H1 (cell line): ENCODE results near the gene SPTB. TPM values are rescaled to one million over a fixed set of nuclear protein-coding genes. Genes with fewer than 3 reads are reported as not detected.

Source experiments
- CTCF ChIA-PET: fragments of 300-600 bp; sonication (Branson Sonifier 250); formaldehyde crosslinking; loops from one replicate; lab custom pipeline; 2021; ENCODE audit not compliant: partially characterized antibody; lab: Charles Lee
- POLR2A ChIA-PET: fragments of 300-600 bp; sonication (Branson Sonifier 250); formaldehyde crosslinking; loops from one replicate; lab custom pipeline; 2021; ENCODE audit warnings: inconsistent platforms; ENCODE audit not compliant: partially characterized antibody; lab: Charles Lee
- DNase-seq, 2 experiments: peaks; one replicate each; pipeline versions ENCODE4 v3.0.0 to v3.0.0-alpha.2; 2010 to 2022; ENCODE audit warnings: low spot score in 2 of 2, low read depth in 1 of 2, mixed read lengths in 1 of 2
- FAIRE-seq: peaks from 2 replicates; lab custom pipeline; 2011; peaks lifted over from hg19 to GRCh38; lab: Jason Lieb, UNC
- H2AFZ ChIP-seq: 2 replicates; pipeline ENCODE4 v1.8.1; 2012; ENCODE audit warnings: low read length, inconsistent platforms
- H2AK5ac ChIP-seq: 2 replicates; pipeline ENCODE4 v1.6.1; 2013; ENCODE audit warnings: low read depth, low read length
- H2BK120ac ChIP-seq: replicated peaks from 2 replicates; pipeline ENCODE3; 2013; ENCODE audit warnings: low read depth, low read length, inconsistent platforms
- H2BK12ac ChIP-seq: 2 replicates; pipeline ENCODE4 v1.6.1; 2013; ENCODE audit warnings: low read depth, low read length
- H2BK15ac ChIP-seq: 2 replicates; pipeline ENCODE4 v1.6.1; 2013; ENCODE audit warnings: low read length
- H2BK20ac ChIP-seq: 2 replicates; pipeline ENCODE4 v1.6.1; 2013; ENCODE audit warnings: low read length
- H2BK5ac ChIP-seq: 2 replicates; pipeline ENCODE4 v1.6.1; 2013; ENCODE audit warnings: low read depth, low read length
- H3K14ac ChIP-seq: 2 replicates; pipeline ENCODE4 v1.6.1; 2013; ENCODE audit warnings: inconsistent platforms; ENCODE audit not compliant: insufficient read length
- H3K18ac ChIP-seq: 2 replicates; pipeline ENCODE4 v1.6.1; 2013; ENCODE audit warnings: low read length; ENCODE audit errors: extremely low read depth
- H3K23ac ChIP-seq: 2 replicates; pipeline ENCODE4 v1.6.1; 2013; ENCODE audit warnings: inconsistent platforms; ENCODE audit not compliant: insufficient read length
- H3K23me2 ChIP-seq: 2 replicates; pipeline ENCODE4 v1.6.1; 2013; ENCODE audit warnings: low read depth, low read length
- H3K27ac ChIP-seq: 2 replicates; pipeline ENCODE4 v1.6.1; 2011; ENCODE audit warnings: low read depth, low read length, inconsistent platforms
- H3K27me3 ChIP-seq, 4 experiments: replicated peaks in 1 of 4; 1 replicate in 1 of 4; 2 replicates in 3 of 4; pipeline versions ENCODE4 v1.6.1 to v1.8.1; 2011 to 2013; ENCODE audit warnings: low read length in 3 of 4, mild to moderate bottlenecking in 3 of 4, inconsistent platforms in 2 of 4, mixed read lengths in 2 of 4, moderate library complexity in 1 of 4; ENCODE audit not compliant: control insufficient read depth in 3 of 4, insufficient read depth in 3 of 4; ENCODE audit errors: extremely low read depth in 1 of 4
- H3K36me3 ChIP-seq, 4 experiments: 2 replicates each; pipeline versions ENCODE4 v1.6.1 to v1.8.1; 2011 to 2013; ENCODE audit warnings: mild to moderate bottlenecking in 4 of 4, low read length in 3 of 4, moderate library complexity in 2 of 4, control low read depth in 1 of 4, inconsistent platforms in 1 of 4; ENCODE audit not compliant: insufficient read depth in 4 of 4, control insufficient read depth in 2 of 4
- H3K4ac ChIP-seq: replicated peaks from 2 replicates; pipeline ENCODE3; 2013; ENCODE audit warnings: low read length, low read depth, mixed read lengths, inconsistent platforms; ENCODE audit not compliant: insufficient read length
- H3K4me1 ChIP-seq, 4 experiments: replicated peaks in 1 of 4; 1 replicate in 1 of 4; 2 replicates in 3 of 4; pipeline versions ENCODE4 v1.6.1 to v1.8.1; 2011 to 2013; ENCODE audit warnings: low read length in 3 of 4, inconsistent platforms in 2 of 4, mixed read lengths in 1 of 4; ENCODE audit not compliant: insufficient read depth in 4 of 4, control insufficient read depth in 3 of 4
- H3K4me2 ChIP-seq, 2 experiments: 2 replicates each; pipeline versions ENCODE4 v1.6.1 to v1.8.1; 2011 to 2013; ENCODE audit warnings: low read depth in 2 of 2, low read length in 2 of 2, control low read depth in 1 of 2, inconsistent platforms in 1 of 2, mild to moderate bottlenecking in 1 of 2; ENCODE audit not compliant: insufficient read depth in 1 of 2
- H3K4me3 ChIP-seq, 4 experiments: fragments of 200-600, 300-600 bp in 1 of 4; sonication (generic), shearing (Covaris generic), sonication (Bioruptor Twin) in 1 of 4; 2 replicates each; pipeline versions ENCODE4 v1.5.1 to v1.8.1; 2011 to 2016; ENCODE audit warnings: low read length in 4 of 4, low read depth in 3 of 4, control low read depth in 2 of 4, inconsistent platforms in 2 of 4, mild to moderate bottlenecking in 2 of 4, mixed read lengths in 1 of 4, moderate library complexity in 1 of 4; ENCODE audit not compliant: insufficient read depth in 2 of 4; ENCODE audit errors: extremely low read depth in 1 of 4
- H3K56ac ChIP-seq: replicated peaks from 2 replicates; pipeline ENCODE3; 2013; ENCODE audit warnings: low read depth, mild to moderate bottlenecking, mixed read lengths, low read length, inconsistent platforms; ENCODE audit not compliant: insufficient read length
- H3K79me1 ChIP-seq: 2 replicates; pipeline ENCODE4 v1.6.1; 2013; ENCODE audit warnings: low read depth, low read length, control low read depth
- H3K79me2 ChIP-seq, 2 experiments: 2 replicates each; pipeline versions ENCODE4 v1.6.1 to v1.8.1; 2012 to 2013; ENCODE audit warnings: low read length in 2 of 2, mild to moderate bottlenecking in 2 of 2, inconsistent platforms in 1 of 2; ENCODE audit not compliant: insufficient read depth in 2 of 2, control insufficient read depth in 1 of 2
- H3K9ac ChIP-seq, 4 experiments: replicated peaks in 1 of 4; 1 replicate in 1 of 4; 2 replicates in 3 of 4; pipeline versions ENCODE4 v1.6.1 to v1.8.1; 2011 to 2013; ENCODE audit warnings: low read depth in 3 of 4, low read length in 3 of 4, control low read depth in 2 of 4, mild to moderate bottlenecking in 2 of 4, moderate library complexity in 2 of 4, inconsistent platforms in 1 of 4; ENCODE audit errors: extremely low read depth in 1 of 4
- H3K9me3 ChIP-seq, 2 experiments: 2 replicates each; pipeline versions ENCODE4 v1.6.1 to v1.8.1; 2012 to 2013; ENCODE audit warnings: mild to moderate bottlenecking in 2 of 2, moderate library complexity in 2 of 2, control low read depth in 1 of 2, inconsistent platforms in 1 of 2, low read depth in 1 of 2, low read length in 1 of 2, mixed read lengths in 1 of 2; ENCODE audit not compliant: insufficient read depth in 2 of 2
- H4K20me1 ChIP-seq, 2 experiments: replicated peaks in 1 of 2; 2 replicates each; pipeline versions ENCODE3 to v1.8.1; 2011 to 2013; ENCODE audit warnings: inconsistent platforms in 2 of 2, low read length in 2 of 2, mild to moderate bottlenecking in 1 of 2; ENCODE audit not compliant: insufficient read depth in 2 of 2, control insufficient read depth in 1 of 2
- H4K5ac ChIP-seq: 2 replicates; pipeline ENCODE4 v1.6.1; 2013; ENCODE audit warnings: low read length, low read depth, mixed read lengths, inconsistent platforms; ENCODE audit not compliant: insufficient read length
- H4K8ac ChIP-seq: 2 replicates; pipeline ENCODE4 v1.8.0; 2013; ENCODE audit warnings: mild to moderate bottlenecking, moderate library complexity, low read length, inconsistent platforms; ENCODE audit not compliant: insufficient read depth; ENCODE audit errors: extremely low read depth
- H4K91ac ChIP-seq: replicated peaks from 2 replicates; pipeline ENCODE3; 2013; ENCODE audit warnings: low read length, mixed read lengths, inconsistent platforms; ENCODE audit not compliant: insufficient read length
- ATF2 ChIP-seq: IDR thresholded peaks from 2 replicates; pipeline ENCODE4 v1.6.1; 2012; ENCODE audit warnings: low read length, inconsistent platforms
- ATF3 ChIP-seq: IDR thresholded peaks from 2 replicates; pipeline ENCODE4 v1.6.1; 2011; ENCODE audit warnings: low read depth, mild to moderate bottlenecking, low read length; ENCODE audit not compliant: insufficient read depth
- CHD1 ChIP-seq: IDR thresholded peaks from 2 replicates; pipeline ENCODE4 v1.6.1; 2012; ENCODE audit warnings: low read depth, low read length, improper control_type of control experiment
- JUN ChIP-seq: IDR thresholded peaks from 2 replicates; pipeline ENCODE4 v1.6.1; 2011; ENCODE audit warnings: low read depth, mild to moderate bottlenecking, improper control_type of control experiment, low read length
- KDM1A ChIP-seq: fragments of 200-600, 300-600 bp; sonication (generic); IDR thresholded peaks from 2 replicates; pipeline ENCODE4 v1.7.1; 2016; ENCODE audit warnings: mild to moderate bottlenecking, low read length, borderline replicate concordance
- NANOG ChIP-seq: IDR thresholded peaks from 2 replicates; pipeline ENCODE4 v1.6.1; 2011; ENCODE audit warnings: low read length, low read depth, mild to moderate bottlenecking, inconsistent platforms; ENCODE audit not compliant: insufficient read depth, poor library complexity, severe bottlenecking
- NRF1 ChIP-seq: IDR thresholded peaks from 2 replicates; pipeline ENCODE4 v1.6.1; 2011; ENCODE audit warnings: mild to moderate bottlenecking, low read depth, low read length, improper control_type of control experiment
- POLR2A ChIP-seq, 2 experiments: IDR thresholded peaks; 1 replicate in 1 of 2; 2 replicates in 1 of 2; pipeline ENCODE4 v1.6.1; 2011; ENCODE audit warnings: low read depth in 2 of 2, low read length in 2 of 2, mild to moderate bottlenecking in 2 of 2; ENCODE audit errors: control extremely low read depth in 1 of 2
- POLR2AphosphoS5 ChIP-seq: IDR thresholded peaks from 2 replicates; pipeline ENCODE4 v1.6.1; 2011; ENCODE audit warnings: low read depth, low read length
- SP1 ChIP-seq: IDR thresholded peaks from 2 replicates; pipeline ENCODE4 v1.6.1; 2011; ENCODE audit warnings: low read depth, low read length
- SP4 ChIP-seq: IDR thresholded peaks from 2 replicates; pipeline ENCODE4 v1.6.1; 2012; ENCODE audit warnings: low read length, inconsistent platforms
- TAF1 ChIP-seq: IDR thresholded peaks from 2 replicates; pipeline ENCODE4 v1.6.1; 2011; ENCODE audit warnings: mild to moderate bottlenecking, low read depth, low read length
- TBP ChIP-seq: IDR thresholded peaks from 2 replicates; pipeline ENCODE4 v1.6.1; 2011; ENCODE audit warnings: low read depth, low read length, improper control_type of control experiment
- TEAD4 ChIP-seq: IDR thresholded peaks from 2 replicates; pipeline ENCODE4 v1.6.1; 2012; ENCODE audit warnings: low read depth, low read length, inconsistent platforms, mixed read lengths
- WGBS, 2 experiments: shearing (Covaris generic) in 1 of 2; methylation state at CpG; one replicate each; pipeline versions ENCODE4 v1.1.6 to v1.1.7; 2013 to 2015; ENCODE audit warnings: low lambda C conversion rate in 2 of 2, mixed read lengths in 2 of 2, inconsistent platforms in 1 of 2, low coverage in 1 of 2, missing lambda C conversion rate in 1 of 2; ENCODE audit not compliant: insufficient replicate concordance in 2 of 2, insufficient coverage in 1 of 2, insufficient read length in 1 of 2; ENCODE audit errors: extremely low coverage in 1 of 2, missing lambda C conversion rate in 1 of 2; 5-methylcytosine and 5-hydroxymethylcytosine counted together
- polyA plus RNA-seq, 7 experiments: library from polyadenylated mRNA; depleted of rRNA in 3 of 7; stranded (reverse) in 5 of 7; unstranded in 2 of 7; fragments of >200 nt in 5 of 7; fragments of 200-250 nt in 2 of 7; gene quantifications; 1 replicate in 5 of 7; 2 replicates in 1 of 7; 4 replicates in 1 of 7; pipeline versions ENCODE4 v1.2.1 to v1.2.3, GENCODE V29; 2011 to 2013; ENCODE audit warnings: missing spikeins in 2 of 7, mixed read lengths in 2 of 7
- total RNA-seq: library from RNA; stranded (reverse); fragmentation: NEBNext Ultra II Directional; extraction: Animal tissue kit (Norgen Biotek cat#: 25700); gene quantifications from 2 replicates; pipeline ENCODE4 v1.2.1, GENCODE V29; 2021

The SPTB gene
- total and polyA plus RNA-seq, 2 of the 8 experiments (the other 6 are each of a cell fraction or from before 2014, with no cell fraction given) = 0.30 to 2.4 TPM

- no peaks in the 10 kb centered on the region for H3K23me2 ChIP-seq
- H3K4ac ChIP-seq = no peak overlapping the region
- H3K79me2 ChIP-seq = no peaks in the 10 kb centered on the region
- H3K56ac ChIP-seq = no peak overlapping the region
- H3K9ac ChIP-seq = no peak overlapping the region
- H3K14ac ChIP-seq = no peak overlapping the region
- no peak overlapping the region for H2AK5ac ChIP-seq
- no peak overlapping the region for H3K4me2 ChIP-seq
- FAIRE-seq (no peak), DNase-seq (no peak)
- no peak overlapping the region for H4K8ac ChIP-seq
- H4K5ac ChIP-seq = no peak overlapping the region
- H2BK20ac ChIP-seq = no peak overlapping the region
- no peak overlapping the region for H2BK12ac ChIP-seq
- no peak overlapping the region for H2BK120ac ChIP-seq
- ChIA-PET POLR2A (interaction anchor here (0.6 kb wide), 1 partner anchor 144 kb away, joined by 3 read pairs; no protein-coding TSS in a partner anchor), CTCF (interaction anchor here (0.8 to 13.2 kb wide), 12 partner anchors 9 to 158 kb away, joined by 3 to 323 read pairs (median 5); no protein-coding TSS in a partner anchor)
- H3K27ac ChIP-seq = no peak overlapping the region
- H2AFZ ChIP-seq = no peak overlapping the region
- H3K4me1 ChIP-seq = peaks cover 0 to 5% (median 1%) of the 10 kb centered on the region in 4 experiments; a peak in 1 of 7 replicates
- 96% methylated on average over 16 of the region's 16 CpGs; no CpG with 5 or more reads in 1 of the 2 experiments for WGBS, 2 experiments
- no peak overlapping the region for H4K91ac ChIP-seq
- H4K20me1 ChIP-seq = no peaks in the 10 kb centered on the region
- no peak overlapping the region for H3K4me3 ChIP-seq
- no peak overlapping the region for H3K18ac ChIP-seq
- H3K79me1 ChIP-seq = no peaks in the 10 kb centered on the region
- no peaks in the 10 kb centered on the region for H3K36me3 ChIP-seq
- H3K23ac ChIP-seq = no peak overlapping the region
- no peaks in the 10 kb centered on the region; a peak in 1 of 4 replicates for H3K9me3 ChIP-seq
- H3K27me3 ChIP-seq = no peaks in the 10 kb centered on the region
- H2BK5ac ChIP-seq = no peak overlapping the region
- H2BK15ac ChIP-seq = no peak overlapping the region
- no peak for TF ChIP-seq ATF2
- TF ChIP-seq JUN = no peak
- no peak for TF ChIP-seq SP4
- no peak for TF ChIP-seq TBP
- no peak for TF ChIP-seq NANOG
- no peak for TF ChIP-seq SP1
- no peak for TF ChIP-seq CHD1
- no peak for TF ChIP-seq POLR2A (IDR thresholded peaks at IDR 0.05; ENCODE audit: control extremely low read depth in 1 of 2, low read depth in 2 of 2, low read length in 2 of 2)
- no peak for TF ChIP-seq ATF3
- no peak for TF ChIP-seq TEAD4
- TF ChIP-seq NRF1 = no peak
- no peak for TF ChIP-seq KDM1A
- no peak for TF ChIP-seq POLR2AphosphoS5
- TF ChIP-seq TAF1 = no peak
Observed at GRCh38 chr14:64795211-64795610, 84.5 kb downstream of the SPTB start.
